22Rv1 (cell line): Measurements from ENCODE around the gene ALDH1A2.

Experiments
- H3K27ac ChIP-seq: fragments of 450-650 bp; 2 replicates; pipeline ENCODE4 v1.5.1; 2017
- ZFX ChIP-seq: fragments of 450-650 bp; IDR thresholded peaks from 2 replicates; pipeline ENCODE4 v1.6.1; 2017; ENCODE audit warnings: antibody characterized with exemption, borderline replicate concordance
- TF ChIP-seq, protein P1 (sequence below): fragments of 450-650 bp; IDR thresholded peaks from 2 replicates; pipeline ENCODE4 v1.5.1; 2017; ENCODE audit warnings: mild to moderate bottlenecking

Gene ALDH1A2

DNA sequence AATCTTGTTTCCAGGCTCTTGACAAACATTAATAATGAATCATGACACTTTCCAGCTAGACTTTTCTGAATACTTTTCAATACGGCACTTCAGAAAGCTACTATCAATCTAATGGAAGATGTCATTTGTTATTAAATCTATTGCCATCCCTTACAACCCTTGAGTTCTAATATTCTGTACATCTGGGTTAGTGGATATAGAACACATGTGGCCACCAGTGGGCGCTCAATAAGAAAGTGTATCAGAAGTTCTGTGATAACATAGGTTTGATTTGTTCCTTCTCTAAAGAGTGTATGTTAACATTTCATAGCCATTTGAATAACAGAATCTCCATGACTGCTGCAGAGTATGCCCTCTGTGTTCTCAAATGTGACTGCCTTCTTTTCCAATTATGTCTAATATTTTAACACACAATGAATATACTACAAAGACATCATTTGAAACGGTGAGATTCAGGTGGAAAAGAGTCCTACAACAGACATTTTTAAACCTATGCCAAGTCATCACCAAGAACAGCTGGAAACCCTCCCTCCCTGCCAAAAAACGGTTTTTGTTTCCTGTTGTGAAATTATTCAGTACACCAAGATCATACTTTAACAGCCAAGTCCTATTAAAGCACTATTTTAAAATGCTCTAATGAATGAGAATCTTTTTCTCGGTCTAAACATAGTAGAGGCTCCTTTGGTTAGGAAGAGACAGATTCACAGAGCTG, 22.2 kb downstream of the ALDH1A2 start:
- H3K27ac ChIP-seq, result no peak overlapping the region
- TF ChIP-seq ZFX, result no peak
- TF ChIP-seq, protein P1, sequence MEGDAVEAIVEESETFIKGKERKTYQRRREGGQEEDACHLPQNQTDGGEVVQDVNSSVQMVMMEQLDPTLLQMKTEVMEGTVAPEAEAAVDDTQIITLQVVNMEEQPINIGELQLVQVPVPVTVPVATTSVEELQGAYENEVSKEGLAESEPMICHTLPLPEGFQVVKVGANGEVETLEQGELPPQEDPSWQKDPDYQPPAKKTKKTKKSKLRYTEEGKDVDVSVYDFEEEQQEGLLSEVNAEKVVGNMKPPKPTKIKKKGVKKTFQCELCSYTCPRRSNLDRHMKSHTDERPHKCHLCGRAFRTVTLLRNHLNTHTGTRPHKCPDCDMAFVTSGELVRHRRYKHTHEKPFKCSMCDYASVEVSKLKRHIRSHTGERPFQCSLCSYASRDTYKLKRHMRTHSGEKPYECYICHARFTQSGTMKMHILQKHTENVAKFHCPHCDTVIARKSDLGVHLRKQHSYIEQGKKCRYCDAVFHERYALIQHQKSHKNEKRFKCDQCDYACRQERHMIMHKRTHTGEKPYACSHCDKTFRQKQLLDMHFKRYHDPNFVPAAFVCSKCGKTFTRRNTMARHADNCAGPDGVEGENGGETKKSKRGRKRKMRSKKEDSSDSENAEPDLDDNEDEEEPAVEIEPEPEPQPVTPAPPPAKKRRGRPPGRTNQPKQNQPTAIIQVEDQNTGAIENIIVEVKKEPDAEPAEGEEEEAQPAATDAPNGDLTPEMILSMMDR, result peak; percentile 82

DNA sequence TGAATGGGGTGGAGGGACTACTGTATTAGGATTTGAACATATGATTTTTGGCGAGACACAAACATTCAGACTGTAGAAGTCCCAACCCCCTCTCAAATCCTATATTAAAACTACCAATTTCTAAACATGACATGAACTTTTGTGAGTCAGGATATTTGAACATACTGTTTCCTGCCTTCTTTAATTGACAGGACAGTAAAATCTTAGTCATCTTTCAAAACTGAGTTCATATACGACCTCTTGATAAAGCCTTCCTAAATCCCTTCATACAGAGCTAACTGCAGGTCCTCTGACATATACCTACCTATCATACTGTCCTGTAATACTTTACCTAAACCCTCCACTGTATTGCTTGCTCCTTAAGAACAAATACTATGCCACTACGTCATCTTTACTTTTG, 23.5 kb downstream of the ALDH1A2 start:
- TF ChIP-seq, protein P1, result no peak
- TF ChIP-seq ZFX, result no peak
- no peak overlapping the region for H3K27ac ChIP-seq

DNA sequence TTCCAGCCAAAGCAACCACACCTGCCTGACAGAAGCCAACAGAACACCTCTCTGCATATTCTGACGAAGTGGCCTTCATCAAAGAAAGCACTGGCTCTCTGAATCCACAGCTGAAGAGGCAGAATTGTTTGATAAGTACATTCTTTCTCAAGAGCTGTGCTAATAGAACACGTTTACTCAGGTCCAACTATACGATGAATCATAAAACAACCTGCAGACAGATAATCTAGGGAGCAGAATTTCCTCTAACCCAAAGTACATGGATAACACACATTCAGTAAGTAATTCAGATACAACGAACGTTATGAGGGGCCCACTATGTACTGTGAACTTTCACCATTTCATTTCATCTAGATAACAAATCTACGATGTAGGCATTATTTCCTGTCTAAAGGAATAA, 25.4 kb downstream of the ALDH1A2 start:
- no peak overlapping the region for H3K27ac ChIP-seq
- TF ChIP-seq ZFX, result no peak
- TF ChIP-seq, protein P1, result no peak

DNA sequence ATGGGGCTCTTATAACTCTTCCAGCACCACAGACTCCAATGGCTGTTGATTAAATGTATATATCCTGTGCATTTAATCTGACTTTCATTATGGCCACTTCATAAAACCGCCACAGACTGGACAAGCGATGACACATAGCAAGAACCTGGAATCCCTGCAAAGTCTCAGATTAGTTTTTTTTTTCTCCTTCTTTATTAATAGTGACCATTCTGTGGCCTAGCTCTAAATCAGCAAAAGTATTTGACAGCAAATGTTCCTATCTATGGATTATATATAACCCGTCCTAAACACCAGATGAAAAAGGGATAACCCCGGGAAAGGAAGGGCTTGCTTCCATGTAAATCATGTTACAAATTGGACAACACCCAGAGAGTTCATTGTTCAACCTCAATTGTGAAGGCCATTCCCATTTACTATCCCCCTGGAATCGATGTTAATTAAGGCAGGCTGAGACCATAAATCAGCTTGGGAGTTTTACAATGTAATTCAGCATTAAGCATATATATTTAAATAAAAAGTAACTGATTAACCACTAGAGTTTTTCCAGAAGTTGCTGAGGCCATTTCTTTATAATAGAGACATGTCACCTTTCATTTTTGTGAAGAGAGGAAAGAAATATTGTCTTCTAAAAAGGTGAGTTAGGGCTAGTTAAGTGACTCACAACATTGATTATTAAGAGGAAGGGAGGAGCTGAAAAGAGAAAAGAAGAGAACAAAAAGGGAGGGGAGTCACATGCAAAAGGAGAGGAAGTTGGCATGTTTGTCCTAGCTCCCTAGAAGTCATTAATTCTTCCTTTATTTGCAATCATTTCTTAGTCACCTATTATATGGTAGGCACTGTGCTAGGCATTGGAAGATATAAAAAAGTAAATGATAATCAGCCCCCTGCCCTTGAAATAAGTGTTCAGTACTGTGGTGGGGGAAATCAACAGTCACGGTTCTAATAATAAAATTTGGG, 26.2 kb downstream of the ALDH1A2 start:
- no peak overlapping the region for H3K27ac ChIP-seq
- no peak for TF ChIP-seq ZFX
- TF ChIP-seq, protein P1, result no peak

DNA sequence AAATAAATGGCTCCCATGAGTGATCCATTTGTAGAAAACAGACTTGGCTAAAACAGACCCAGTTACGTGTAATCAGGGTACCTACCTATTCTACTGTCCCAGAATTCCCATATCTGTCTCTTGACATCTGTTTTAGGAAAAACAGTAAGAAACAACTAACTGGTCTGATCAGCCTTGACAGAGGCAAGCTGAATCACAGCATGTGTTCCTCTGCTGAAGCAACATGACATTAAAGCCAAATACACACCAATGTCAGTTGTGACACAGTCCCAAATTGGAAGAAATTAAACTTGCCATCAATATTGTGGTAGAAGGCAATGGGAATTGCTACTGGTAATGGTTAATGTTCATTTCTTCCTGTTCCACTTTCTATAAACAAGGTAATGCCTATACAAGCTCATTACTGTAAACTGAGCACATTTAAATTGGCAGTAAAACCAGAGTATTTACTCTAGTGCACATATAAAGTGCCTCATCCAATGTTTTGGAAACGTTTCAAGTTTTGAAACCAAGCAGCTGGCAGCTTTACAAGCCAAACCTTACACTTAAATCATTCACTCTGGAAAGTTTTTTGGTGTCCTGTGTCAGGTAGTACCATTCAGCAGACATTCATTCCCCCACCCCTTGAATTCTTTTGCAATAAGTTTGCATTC, 27.0 kb downstream of the ALDH1A2 start:
- no peak overlapping the region for H3K27ac ChIP-seq
- TF ChIP-seq, protein P1, result no peak
- TF ChIP-seq ZFX, result no peak

DNA sequence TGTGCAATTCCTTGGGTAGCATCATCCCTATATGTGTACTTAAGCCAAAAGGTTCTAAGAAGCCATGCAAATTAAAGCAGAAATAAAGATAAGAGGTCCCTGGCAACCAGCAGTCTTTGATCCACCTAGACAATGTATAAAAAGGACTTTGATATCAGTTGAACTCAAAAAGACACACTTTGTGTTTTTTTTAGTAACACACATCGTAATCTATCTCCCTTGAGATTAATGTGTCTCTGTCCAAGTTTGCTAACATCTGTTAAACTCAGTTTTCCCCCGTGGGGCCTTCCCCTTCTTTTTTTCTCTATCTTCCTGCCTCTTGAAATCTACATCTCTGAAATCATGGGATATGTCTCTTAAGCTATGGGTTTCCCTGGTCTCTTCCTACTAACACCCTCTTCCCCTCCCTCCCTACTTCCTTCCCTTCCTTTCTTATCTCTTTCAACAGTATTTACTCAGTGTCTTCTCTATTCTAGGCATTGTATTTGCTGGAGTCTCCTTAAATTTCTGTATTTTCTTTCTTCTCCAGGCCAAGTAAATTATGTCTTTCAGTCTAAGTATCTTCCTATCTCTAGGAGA, 27.7 kb downstream of the ALDH1A2 start:
- H3K27ac ChIP-seq, result no peak overlapping the region
- TF ChIP-seq, protein P1, result no peak
- no peak for TF ChIP-seq ZFX
